Trophoblast cell (in vitro differentiated cells and primary cell): ENCODE results near the gene CD19.

Source experiments
- DNase-seq, 2 donors: peaks; one replicate each; pipeline ENCODE4 v3.0.0-alpha.2; 2016
- H2AFZ ChIP-seq: 2 replicates; pipeline ENCODE4 v1.6.1; 2013; ENCODE audit warnings: low read length, moderate library complexity, mild to moderate bottlenecking; ENCODE audit not compliant: insufficient read depth, poor library complexity
- H2AK5ac ChIP-seq: 2 replicates; pipeline ENCODE4 v1.6.1; 2013; ENCODE audit warnings: mild to moderate bottlenecking, low read length
- H2BK120ac ChIP-seq: 2 replicates; pipeline ENCODE4 v1.6.1; 2013; ENCODE audit warnings: low read length, mild to moderate bottlenecking, moderate library complexity; ENCODE audit not compliant: insufficient read depth, poor library complexity
- H2BK12ac ChIP-seq: 2 replicates; pipeline ENCODE4 v1.6.1; 2013; ENCODE audit warnings: mild to moderate bottlenecking, low read length, moderate library complexity
- H2BK5ac ChIP-seq: 2 replicates; pipeline ENCODE4 v1.6.1; 2013; ENCODE audit warnings: low read length, low read depth, moderate library complexity, mild to moderate bottlenecking; ENCODE audit not compliant: poor library complexity
- H3K14ac ChIP-seq: 2 replicates; pipeline ENCODE4 v1.6.1; 2013; ENCODE audit warnings: mild to moderate bottlenecking, low read length
- H3K18ac ChIP-seq: 2 replicates; pipeline ENCODE4 v1.6.1; 2013; ENCODE audit warnings: mild to moderate bottlenecking, low read length
- H3K23ac ChIP-seq: 2 replicates; pipeline ENCODE4 v1.6.1; 2013; ENCODE audit warnings: low read length
- H3K27ac ChIP-seq: 2 replicates; pipeline ENCODE4 v1.5.1; 2013; ENCODE audit warnings: low read depth, mild to moderate bottlenecking, inconsistent platforms, low read length, moderate library complexity
- H3K27me3 ChIP-seq: 2 replicates; pipeline ENCODE4 v1.6.1; 2013; ENCODE audit warnings: inconsistent platforms, mild to moderate bottlenecking, low read length, moderate library complexity; ENCODE audit not compliant: insufficient read depth
- H3K36me3 ChIP-seq, 2 experiments: 1 replicate in 1 of 2; 2 replicates in 1 of 2; pipeline ENCODE4 v1.6.1; 2013; ENCODE audit warnings: low read length in 2 of 2, mild to moderate bottlenecking in 2 of 2, moderate library complexity in 1 of 2; ENCODE audit not compliant: insufficient read depth in 2 of 2, control insufficient read depth in 1 of 2
- H3K4ac ChIP-seq: 2 replicates; pipeline ENCODE4 v1.6.1; 2013; ENCODE audit warnings: low read depth, mild to moderate bottlenecking, low read length, moderate library complexity
- H3K4me1 ChIP-seq, 2 experiments: 1 replicate in 1 of 2; 2 replicates in 1 of 2; pipeline ENCODE4 v1.6.1; 2013; ENCODE audit warnings: low read length in 2 of 2, mild to moderate bottlenecking in 2 of 2, moderate library complexity in 1 of 2; ENCODE audit not compliant: insufficient read depth in 2 of 2, control insufficient read depth in 1 of 2
- H3K4me2 ChIP-seq: 2 replicates; pipeline ENCODE4 v1.6.1; 2013; ENCODE audit warnings: inconsistent platforms, mild to moderate bottlenecking, low read length, moderate library complexity
- H3K4me3 ChIP-seq: 2 replicates; pipeline ENCODE4 v1.5.1; 2013; ENCODE audit warnings: mild to moderate bottlenecking, low read depth, low read length, inconsistent platforms
- H3K79me1 ChIP-seq: one replicate; pipeline ENCODE4 v1.6.1; 2013; ENCODE audit warnings: low read length
- H3K79me2 ChIP-seq: 2 replicates; pipeline ENCODE4 v1.6.1; 2013; ENCODE audit warnings: low read length, mild to moderate bottlenecking; ENCODE audit not compliant: control insufficient read depth, insufficient read depth, poor library complexity
- H3K9ac ChIP-seq: 2 replicates; pipeline ENCODE4 v1.6.1; 2013; ENCODE audit warnings: mild to moderate bottlenecking, low read length
- H3K9me3 ChIP-seq: 2 replicates; pipeline ENCODE4 v1.6.1; 2013; ENCODE audit warnings: low read depth, mild to moderate bottlenecking, control low read depth, inconsistent platforms, low read length; ENCODE audit not compliant: insufficient read depth
- H4K12ac ChIP-seq: 2 replicates; pipeline ENCODE4 v1.6.1; 2013; ENCODE audit warnings: low read depth, mild to moderate bottlenecking, low read length, moderate library complexity
- H4K8ac ChIP-seq: 2 replicates; pipeline ENCODE4 v1.6.1; 2013; ENCODE audit warnings: low read depth, mild to moderate bottlenecking, low read length, moderate library complexity
- H4K91ac ChIP-seq: one replicate; pipeline ENCODE4 v1.6.1; 2013; ENCODE audit warnings: low read depth, mild to moderate bottlenecking, low read length, moderate library complexity
- WGBS: extraction: QIAGEN DNeasy Blood & Tissue Kit; methylation state at CpG from one replicate; pipeline ENCODE4 v1.1.7; 2013; ENCODE audit warnings: missing lambda C conversion rate; ENCODE audit not compliant: insufficient read length, insufficient coverage; ENCODE audit errors: extremely low coverage; 5-methylcytosine and 5-hydroxymethylcytosine counted together

CD19 gene

GRCh38 chr16:28986492-28986891 lies 54.7 kb downstream of the CD19 start:
- no peak overlapping the region for H3K4me2 ChIP-seq
- no peak for DNase-seq
- H3K9ac ChIP-seq: no peak overlapping the region
- H2BK5ac ChIP-seq: no peak overlapping the region
- H4K12ac ChIP-seq: no peak overlapping the region
- no peak overlapping the region for H3K23ac ChIP-seq
- H3K79me2 ChIP-seq: no peaks in the 10 kb centered on the region
- no peak overlapping the region for H3K4me3 ChIP-seq
- no peak overlapping the region for H3K14ac ChIP-seq
- H2BK120ac ChIP-seq: no peak overlapping the region
- no peak overlapping the region for H3K18ac ChIP-seq
- peaks cover 4% of the 10 kb centered on the region for H3K9me3 ChIP-seq
- no peak overlapping the region for H4K91ac ChIP-seq
- H2BK12ac ChIP-seq: no peak overlapping the region
- H3K4me1 ChIP-seq: no peaks in the 10 kb centered on the region
- H3K79me1 ChIP-seq: no peaks in the 10 kb centered on the region
- no peak overlapping the region for H2AFZ ChIP-seq
- no peak overlapping the region for H3K4ac ChIP-seq
- WGBS: no CpG with 5 or more reads among the region's 13 CpGs
- H3K27me3 ChIP-seq: no peaks in the 10 kb centered on the region
- no peak overlapping the region for H3K27ac ChIP-seq
- no peak overlapping the region for H4K8ac ChIP-seq
- peaks cover 42 to 62% of the 10 kb centered on the region in 2 experiments for H3K36me3 ChIP-seq
- H2AK5ac ChIP-seq: no peak overlapping the region

DNA sequence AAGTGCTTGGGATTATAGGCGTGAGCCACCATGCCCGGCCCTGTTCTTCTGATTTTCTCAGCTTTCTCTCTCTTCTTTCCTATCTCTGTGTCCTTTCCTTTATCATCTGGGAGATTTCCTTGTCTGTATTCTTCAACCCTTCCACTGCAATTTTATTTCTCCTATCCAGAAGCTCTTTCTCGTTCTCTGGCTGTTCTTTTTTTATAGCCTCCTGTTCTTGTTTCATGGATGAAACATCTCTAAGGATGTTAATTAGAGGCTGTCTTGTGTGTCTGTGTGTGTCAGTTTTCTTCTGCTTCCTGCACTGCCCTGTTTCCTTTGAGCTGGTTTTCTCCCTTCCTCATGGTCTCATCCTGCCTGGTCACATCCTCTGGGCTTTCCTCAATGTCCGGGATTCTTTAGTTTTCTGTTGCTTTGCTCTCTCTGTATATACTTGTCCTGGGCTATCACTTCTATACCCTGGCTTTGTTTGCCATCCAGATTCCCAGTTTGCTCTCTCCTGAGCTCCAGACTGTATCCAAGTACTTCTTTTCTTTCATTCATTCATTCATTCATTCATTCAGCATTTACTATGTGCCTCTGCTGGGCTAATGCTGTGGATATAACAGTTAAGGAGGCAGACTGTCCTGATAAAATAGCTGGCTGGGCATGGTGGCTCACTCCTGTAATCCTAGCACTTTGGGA lies 55.5 kb downstream of the CD19 start:
- Histone ChIP-seq H4K91ac (no peak overlapping the region), H2AFZ (no peak overlapping the region), H3K14ac (no peak overlapping the region), H3K79me2 (no peaks in the 10 kb centered on the region), H3K4me2 (no peak overlapping the region), H4K8ac (no peak overlapping the region), H2BK5ac (no peak overlapping the region), H3K9ac (no peak overlapping the region), H3K79me1 (no peaks in the 10 kb centered on the region), H2AK5ac (no peak overlapping the region), H3K23ac (no peak overlapping the region), H3K4ac (no peak overlapping the region), H2BK120ac (no peak overlapping the region), H4K12ac (no peak overlapping the region), H3K4me3 (no peak overlapping the region), H3K27ac (no peak overlapping the region), H3K27me3 (no peaks in the 10 kb centered on the region), H2BK12ac (no peak overlapping the region), H3K4me1 (no peaks in the 10 kb centered on the region), H3K9me3 (peaks cover 4% of the 10 kb centered on the region), H3K18ac (no peak overlapping the region), H3K36me3 (peaks cover 36 to 53% of the 10 kb centered on the region in 2 experiments)
- no CpG with 5 or more reads among the region's 4 CpGs for WGBS
- no peak for DNase-seq
